HG03139 (cell line): Measurements from ENCODE around the gene KRT75.
"Not testable (repeated sequence)": the region's sequence is repeated elsewhere in the genome, so short reads cannot be mapped to it uniquely, and the experiment has no call there.

Experiments
- ATAC-seq: cut with Tn5 transposase; IDR thresholded peaks from one replicate; pipeline ENCODE4 v1.9.1; 2021; ENCODE audit not compliant: unreplicated experiment

KRT75 gene

DNA sequence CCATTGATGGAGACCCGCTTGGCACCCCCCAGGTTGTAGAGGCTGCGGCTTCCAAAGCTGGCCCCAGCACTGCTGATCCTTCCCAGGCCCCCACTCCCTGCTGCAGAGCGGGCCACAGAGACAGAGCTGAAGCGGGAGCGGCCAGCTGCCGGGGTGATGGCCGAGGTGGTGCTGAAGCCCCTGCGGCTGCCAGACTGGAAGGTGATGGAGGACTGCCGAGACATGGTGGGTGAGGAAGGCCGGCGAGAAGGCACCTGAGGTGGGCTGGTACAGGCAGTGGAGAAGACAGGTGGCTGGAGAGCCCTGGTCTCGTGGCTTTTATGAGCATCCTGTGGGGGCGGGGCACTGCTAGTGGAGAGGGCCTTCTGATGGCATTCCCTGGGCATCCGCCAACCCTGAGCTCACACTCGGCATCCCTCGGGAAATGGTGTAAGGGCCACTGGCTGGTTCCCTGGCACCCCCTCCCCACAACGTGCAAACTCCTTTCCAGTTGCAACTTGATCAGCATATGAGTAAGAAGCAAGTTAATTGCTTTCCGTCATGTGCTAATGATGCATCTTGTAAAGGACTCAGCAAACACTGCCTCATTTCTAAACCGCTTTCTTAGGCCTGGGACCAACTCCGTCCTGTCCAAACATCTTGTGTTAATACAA, at the start of gene KRT75:
Gene KRT75 (minus strand): TSS at position 291 of the 653 bp plus-strand sequence. CDS start 67 bp downstream, at position 224.
- ATAC-seq: no peak

DNA sequence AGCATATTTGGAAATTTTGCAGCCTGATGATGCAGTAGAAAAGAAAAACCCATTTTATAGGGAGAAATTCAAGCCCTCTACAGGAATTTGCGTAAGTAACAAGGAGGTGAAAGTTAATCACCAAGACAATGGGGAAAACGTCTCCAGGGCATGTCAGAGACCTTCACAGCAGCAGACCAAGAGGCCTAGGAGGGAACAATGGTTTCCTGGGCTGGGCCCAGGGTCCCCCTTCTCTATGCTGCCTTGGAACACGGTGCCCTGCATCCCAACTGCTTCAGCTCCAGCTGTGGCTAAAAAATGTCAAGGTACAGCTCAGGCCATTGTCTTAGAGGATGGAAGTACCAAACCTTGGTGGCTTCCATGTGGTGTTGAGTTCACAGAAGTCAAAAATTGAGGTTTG, 45.9 kb upstream of the KRT75 start:
- no peak for ATAC-seq

DNA sequence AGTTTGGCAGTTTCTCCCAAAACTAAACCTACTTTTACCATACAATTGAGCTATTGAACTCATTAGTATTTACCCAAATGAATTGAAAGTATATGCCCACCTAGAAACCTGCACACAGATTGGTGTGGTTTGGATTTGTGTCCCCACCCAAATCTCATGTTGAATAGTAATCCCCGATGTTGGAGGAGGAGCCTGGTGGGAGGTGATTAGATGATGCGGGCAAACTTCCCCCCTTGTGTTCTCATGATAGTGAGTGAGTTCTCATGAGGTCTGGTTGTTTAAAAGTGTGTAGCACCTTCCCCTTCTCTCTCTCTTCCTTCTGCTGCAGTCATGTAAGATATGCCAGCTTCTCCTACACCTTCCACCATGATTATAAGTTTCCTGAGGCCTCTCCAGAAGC, 43.5 kb upstream of the KRT75 start:
- ATAC-seq: no peak

DNA sequence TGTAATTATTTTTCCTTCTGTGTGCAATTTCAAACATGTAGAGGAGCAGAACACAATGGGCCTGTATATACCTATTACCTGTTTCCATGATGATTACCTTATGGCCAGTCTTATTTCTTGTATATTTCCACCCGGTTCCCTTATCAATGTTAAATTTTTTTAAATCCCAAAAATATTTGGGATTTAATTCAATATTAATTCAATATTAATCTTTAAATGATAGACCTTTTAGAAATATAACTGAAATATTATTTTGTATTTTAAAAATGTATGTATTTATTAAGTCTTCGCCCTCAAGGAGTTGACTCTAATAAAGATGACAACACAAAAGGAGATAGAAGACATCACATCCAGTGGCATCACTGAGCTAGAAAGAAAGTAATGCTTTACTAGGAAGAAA, 40.0 kb upstream of the KRT75 start:
- no peak for ATAC-seq

DNA sequence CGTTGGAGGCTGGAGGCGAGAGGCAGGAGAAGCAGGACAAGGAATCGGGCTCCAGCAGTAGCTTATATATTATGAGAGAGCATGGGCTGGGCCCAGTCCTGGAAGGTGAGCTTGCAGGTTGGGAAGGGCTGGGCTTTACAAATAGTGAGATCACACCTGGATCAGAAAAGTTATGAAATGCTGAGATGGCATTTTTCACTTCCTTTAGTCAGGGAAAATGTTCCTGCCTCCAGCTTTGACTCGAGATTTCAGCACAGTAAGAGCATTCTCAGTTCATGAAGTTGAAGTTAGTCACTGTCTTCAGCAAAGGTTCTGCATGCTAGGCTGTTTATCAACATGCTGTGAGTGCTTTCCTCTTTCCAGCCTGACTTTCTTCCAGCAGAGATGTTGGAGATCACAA, 39.6 kb upstream of the KRT75 start, which contains the start of gene KRT6C:
Gene KRT6C (minus strand): TSS at position 38 of the 400 bp plus-strand sequence. CDS start 68 bp downstream, outside the sequence.
- ATAC-seq: no peak

DNA sequence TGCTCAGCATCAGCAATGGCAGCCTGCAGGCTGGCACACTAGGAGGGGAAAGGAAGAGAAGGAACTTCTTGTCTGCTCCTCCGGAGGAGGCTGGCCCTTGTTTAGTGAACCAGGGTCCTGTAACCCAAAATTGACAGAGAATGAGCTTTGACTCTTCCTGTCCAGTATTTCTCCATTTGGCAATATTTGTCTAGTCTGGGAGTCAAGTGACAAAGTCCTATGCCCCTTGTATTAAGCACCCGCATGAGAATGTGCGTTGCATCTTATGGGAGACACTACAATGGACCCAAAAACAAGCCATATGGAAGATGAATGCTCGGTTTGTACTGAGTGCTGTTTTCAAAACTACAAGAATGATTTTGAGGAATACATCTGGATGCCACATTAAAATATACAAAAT, 35.7 kb upstream of the KRT75 start:
- no peak for ATAC-seq

DNA sequence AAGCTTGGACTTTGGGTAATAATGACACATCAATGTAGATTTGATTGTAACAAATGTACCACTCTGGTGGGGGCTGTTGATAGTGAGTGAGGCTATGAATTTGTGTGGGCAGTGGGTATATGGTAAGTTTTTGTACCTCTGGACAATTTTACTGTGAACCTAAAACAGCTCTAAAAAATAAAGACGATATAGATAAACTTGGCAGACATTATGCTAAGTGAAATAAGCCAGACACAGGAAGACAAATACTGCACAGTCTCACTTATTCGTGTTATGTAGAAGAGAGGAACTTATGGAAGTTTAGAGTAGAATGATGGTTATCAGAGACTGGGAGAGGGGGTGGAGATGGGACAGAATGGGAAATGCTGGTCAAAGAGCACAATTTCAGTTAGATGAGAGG, 30.7 kb upstream of the KRT75 start:
- no peak for ATAC-seq

DNA sequence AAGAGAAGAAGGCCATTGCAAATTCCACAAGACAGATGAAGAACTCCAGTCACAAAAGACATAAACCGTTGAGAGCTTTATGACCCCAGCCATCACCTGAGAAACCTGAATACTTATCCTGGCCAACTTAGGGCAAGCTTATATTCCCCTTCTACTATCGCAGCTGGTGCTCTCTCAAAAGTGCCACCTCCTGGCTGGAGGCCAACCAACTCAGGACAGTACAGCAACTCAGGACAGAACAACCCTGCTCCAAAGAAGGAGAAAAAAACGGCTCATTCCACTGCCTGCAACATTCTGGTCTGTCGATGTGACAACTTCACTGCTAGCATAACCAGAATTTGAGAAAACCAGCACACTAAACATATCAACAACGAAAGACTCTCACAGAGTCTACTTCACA, 27.5 kb upstream of the KRT75 start:
- no peak for ATAC-seq

DNA sequence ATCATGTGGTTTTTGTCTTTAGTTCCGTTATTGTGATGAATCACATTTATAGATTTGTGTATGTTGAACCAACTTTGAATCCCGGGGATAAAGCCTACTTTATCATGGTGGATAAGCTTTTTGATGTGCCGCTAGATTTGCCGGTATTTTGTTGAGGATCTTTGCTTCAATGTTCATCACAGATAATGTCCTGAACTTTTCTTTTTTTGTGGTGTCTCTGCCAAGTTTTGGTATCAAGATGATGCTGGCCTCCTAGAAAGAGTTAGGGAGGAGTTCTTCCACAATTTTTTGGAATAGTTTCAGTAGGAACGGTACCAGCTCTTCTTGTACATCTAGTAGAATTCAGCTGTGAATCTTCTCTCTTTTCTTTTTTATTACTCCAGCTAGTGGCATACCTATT, 24.7 kb upstream of the KRT75 start:
- ATAC-seq: no peak

DNA sequence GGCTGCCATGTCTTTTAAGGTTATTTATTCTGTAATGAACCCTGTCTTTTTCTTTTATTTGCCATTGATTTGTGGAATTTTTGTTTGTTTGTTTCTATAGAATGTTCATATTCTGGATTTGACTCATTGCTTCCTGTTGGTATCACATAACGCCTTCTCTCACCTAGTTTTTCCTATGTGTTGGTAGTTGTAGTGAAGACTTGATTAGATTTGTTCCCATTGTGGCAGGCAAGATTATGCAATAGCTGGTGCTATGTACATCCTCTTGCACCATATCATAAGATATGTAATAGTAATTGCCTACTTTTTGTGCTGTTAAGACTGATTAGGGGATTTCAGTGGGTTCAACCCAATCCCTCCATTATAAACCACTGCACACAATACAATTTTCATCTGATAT, 21.6 kb upstream of the KRT75 start:
- no peak for ATAC-seq

DNA sequence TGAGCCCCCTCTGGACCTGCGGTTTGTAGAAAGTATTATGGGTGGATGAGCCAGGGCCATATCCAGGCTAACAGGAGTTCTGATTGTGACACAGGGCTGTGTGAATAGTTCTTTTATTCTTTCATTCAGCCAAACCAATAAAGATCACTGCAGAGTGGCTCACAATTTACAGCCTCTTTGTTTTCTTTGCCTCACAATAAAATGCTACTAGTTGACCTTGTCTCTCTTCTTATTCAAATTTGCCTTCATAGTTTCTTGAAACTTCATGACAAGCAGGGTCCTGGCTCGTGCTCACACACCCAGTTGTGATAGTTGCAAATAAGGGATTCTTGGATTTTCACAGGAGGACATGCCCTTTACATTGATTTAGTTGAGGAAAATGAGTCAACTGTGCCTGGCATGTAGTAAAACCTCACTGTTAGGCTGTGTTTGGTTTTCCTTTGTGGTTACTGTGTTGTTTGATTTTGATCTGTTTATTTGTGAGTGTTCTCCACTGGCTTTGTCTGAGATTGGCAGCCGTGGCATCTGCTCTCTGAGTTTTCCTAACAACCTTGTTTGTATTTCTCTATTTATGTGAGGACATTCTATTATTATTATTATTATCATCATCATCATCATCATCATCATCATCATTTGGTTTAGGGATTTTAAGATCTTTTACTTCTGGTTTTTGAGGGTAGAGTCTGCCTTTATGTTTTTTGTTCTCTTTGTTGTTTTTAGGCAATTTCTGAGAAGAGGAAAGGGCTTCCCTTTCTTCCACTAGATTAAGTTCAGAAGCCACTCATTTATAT, 20.4 kb upstream of the KRT75 start:
- ATAC-seq: no peak

DNA sequence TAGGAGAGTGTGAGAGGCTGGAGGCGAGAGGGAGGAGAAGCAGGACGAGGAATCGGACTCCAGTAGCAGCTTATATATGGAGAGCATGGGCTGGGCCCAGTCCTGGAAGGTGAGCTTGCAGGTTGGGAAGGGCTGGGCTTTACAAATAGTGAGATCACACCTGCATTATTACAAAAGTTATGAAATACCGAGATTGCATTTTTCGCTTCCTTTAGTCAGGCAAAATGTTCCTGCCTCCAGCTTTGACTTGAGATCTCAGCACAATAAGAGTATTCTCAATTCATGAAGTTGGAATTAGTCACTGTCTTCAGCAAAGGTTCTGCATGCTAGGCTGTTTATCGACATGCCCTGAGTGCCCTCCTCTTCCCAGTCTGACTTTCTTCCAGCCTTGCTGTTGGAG, 17.9 kb upstream of the KRT75 start, which contains the start of gene KRT6B:
Gene KRT6B (minus strand): TSS at position 46 of the 400 bp plus-strand sequence. CDS start 68 bp downstream, outside the sequence.
- no peak for ATAC-seq

DNA sequence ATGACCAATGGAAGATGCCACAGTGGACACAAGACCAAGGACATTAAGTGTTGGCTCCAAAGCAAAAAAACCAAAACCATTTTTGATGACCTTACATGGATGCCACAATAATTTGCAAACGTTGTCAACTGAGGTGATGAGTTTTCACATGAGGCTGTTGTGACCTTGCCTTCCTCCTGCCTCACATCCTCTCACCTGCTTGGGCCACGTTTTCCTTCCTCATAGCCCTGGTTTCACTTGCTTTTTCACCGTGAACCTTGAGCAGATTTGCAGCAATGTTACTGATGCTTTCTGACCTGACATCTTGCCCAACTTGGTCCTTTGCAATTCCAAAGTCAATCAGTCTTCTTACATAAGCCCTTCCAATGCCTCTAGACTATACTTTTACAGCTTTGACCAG, 14.1 kb upstream of the KRT75 start:
- ATAC-seq: no peak

DNA sequence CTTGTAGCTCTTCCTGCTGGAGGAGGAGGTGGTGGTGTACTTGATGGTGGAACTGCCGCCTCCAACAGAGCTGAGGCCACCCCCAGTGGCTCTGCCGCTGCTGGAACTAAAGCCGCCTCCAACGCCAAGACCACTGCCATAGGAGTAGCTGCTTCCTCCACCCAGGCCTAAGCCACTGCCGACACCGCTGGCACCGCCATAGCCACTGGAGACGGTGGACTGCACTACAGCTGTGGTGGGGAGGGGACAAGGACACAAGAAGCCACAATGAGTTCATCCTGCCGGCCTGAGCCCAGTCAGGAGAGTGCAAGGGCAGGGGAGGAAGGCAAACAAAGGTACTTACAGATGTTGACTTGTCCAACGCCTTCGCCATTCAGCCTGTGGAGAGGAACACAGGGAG, 13.0 kb upstream of the KRT75 start:
- not testable (repeated sequence) for ATAC-seq

DNA sequence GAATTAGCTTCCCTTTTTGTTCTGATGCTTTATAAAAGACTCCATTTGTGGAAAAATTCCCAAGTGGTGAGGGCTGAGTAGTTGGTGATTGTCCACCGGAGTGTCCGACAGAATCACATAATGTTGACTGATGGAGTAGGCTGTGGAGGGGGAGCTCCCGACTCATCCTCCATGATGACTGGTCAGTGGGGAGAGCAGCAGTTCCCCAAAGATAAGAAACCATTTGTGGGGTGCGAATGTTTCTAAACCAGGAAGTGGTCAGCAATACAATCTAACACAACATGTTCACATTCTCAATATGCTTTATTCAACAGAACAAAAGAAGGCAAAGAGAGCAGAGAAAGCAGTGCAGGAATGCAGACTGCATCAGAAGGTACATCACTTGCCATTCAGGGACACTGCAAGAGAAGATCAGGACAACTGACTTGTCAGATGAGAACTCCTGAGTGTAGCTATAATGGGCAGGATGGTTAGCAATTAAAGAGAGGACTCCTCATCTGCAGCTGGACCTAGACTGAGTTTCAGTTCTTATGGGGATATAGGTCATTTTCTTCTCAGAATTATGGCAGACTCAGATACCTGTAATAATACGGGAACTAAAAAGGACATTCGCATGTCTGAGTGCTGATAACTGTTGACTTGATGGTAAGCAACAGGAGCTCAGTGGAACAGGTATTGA, 12.3 kb upstream of the KRT75 start:
- no peak for ATAC-seq

DNA sequence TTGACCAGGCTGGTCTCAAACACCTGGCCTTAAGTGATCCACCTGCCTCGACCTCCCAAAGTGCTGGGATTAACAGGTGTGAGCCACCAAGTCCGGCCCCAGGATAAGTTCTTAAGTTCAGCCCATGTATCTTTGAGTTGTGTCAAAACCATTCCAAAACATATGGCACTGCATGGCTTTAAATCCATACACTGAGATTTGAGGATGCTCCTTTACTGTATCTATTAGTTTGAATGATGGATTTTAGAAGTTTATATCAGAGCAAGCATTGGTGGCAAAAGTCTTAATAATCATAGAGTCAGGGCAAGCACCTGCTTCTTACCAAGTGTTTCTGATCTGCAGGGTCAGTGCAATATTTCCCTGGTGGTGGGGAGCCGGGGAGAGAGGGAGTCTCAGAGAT, 11.7 kb upstream of the KRT75 start:
- ATAC-seq: no peak

DNA sequence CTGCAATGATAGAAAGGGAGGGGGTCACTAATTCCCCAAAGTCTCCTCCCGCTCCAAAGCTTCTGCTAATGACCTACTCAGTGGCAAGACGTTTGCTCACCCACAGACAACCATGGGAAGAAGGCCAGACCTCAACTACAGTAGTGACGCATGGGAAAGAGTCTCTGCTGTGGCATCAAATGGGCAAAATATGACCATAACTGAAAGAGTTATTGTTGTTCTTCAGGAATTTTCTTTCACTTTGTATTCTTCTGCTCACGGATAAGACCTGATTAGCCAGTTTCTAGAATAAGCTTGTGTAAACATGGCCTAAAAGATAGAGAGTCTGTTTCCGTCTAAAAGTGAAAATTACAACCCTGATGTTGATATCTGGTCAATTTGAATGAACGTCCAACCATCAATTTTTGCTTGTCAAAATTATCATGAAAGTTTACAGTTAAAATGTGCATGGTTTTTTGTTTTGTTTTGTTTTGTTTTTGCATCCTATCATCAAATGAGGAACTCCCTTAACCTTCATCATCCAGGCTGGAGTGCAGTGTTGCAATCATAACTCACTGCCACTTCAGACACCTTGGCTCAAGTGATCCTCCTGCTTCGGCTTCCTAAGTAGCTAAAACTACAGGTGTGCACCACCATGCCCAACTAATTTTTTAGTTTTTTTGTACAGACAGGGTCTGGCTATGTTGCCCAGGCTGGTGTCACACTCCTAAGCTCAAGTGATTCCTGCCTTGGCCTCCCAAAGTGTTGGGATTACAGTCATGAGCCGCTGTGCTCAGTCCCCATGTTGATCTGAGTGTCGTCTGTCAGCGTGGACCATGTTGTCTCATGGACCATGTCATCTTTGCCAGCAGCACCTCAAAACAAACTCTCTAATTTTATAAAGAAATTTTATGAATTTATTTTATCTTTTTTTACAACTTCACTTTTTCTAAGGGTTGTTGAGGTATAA, 10.8 kb upstream of the KRT75 start:
- no peak for ATAC-seq

DNA sequence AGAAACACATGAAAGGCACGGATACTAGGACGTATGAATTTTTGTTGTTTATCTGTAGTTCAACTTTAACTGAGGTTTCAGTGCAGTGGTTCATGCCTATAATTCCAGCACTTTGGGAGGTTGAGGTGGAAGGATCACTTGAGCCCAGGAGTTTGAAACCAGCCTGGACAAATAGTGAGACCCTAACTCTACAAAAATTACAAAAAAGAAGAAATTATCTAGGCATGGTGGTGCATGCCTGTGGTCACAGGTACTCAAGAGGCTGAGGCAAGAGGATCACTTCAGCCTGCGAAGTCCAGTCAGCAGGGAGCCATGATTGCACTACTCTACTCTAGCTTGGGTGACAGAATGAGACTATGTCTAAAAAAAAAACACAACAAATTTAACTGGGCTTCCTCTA, 9.8 kb upstream of the KRT75 start:
- ATAC-seq: no peak

DNA sequence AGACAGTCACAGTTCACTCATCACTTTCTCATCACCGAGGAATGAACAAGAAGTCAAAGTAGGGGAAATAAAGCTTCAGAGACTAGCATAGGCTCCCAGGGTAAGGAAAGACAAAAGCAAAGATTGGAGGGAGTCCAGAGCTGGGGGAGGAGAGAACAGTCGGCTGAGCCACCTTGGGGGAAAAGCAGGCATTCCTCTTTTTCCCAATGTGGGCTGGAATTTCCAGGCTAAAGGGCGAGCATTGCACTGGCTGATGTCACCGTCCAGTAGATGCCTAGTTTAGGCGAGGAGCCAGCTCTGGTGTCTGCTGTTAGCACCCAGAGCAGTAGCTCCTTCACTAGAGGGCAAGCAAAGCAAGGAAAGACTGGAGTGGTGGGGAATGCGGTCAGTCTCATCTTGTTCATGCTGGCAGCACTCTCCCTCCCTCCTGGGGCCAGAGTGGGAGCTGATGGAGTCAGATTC, 8.5 kb upstream of the KRT75 start:
- ATAC-seq: no peak

DNA sequence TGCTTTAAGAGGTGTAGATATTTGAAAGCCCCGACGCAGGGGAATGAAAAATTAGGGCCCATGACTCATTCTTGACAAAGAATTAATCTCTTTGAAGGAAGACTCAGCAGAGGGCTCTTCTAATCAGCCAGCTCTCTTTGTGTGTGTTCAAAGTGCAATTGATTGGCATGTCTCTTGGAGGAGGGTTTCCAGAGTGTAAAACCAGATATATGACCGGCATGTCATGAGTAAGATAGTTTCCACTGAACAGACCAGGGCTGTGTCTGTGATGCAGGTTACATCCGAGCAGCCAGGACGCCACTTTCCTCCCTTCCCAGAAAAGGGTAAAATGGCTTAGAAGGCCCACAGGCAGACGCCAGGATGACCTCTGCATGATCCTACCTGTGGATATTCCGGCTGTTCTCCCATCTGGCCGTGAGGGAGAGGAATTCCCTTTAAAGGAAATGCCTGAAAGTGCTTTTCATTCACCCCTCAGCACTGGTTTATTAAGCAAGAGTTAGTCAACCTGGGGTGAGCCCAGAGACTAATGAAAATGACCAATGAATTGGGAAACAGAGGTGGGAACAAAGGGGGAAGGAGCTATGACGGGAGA, 7.2 kb upstream of the KRT75 start:
- no peak for ATAC-seq
